ENCODE measurements around the gene SERTAD1.

SERTAD1 gene

GRCh38 chr19:40446263-40446784, 20.5 kb upstream of the SERTAD1 start:
- ChIA-PET CTCF (interaction anchor here (2.4 kb wide), 1 partner anchor 18 kb away, joined by 12 read pairs; no protein-coding TSS in a partner anchor), POLR2A (no interaction called here)
- no peak for DNase-seq (ENCODE audit: low read depth, low spot score)
- TF ChIP-seq, protein P1, sequence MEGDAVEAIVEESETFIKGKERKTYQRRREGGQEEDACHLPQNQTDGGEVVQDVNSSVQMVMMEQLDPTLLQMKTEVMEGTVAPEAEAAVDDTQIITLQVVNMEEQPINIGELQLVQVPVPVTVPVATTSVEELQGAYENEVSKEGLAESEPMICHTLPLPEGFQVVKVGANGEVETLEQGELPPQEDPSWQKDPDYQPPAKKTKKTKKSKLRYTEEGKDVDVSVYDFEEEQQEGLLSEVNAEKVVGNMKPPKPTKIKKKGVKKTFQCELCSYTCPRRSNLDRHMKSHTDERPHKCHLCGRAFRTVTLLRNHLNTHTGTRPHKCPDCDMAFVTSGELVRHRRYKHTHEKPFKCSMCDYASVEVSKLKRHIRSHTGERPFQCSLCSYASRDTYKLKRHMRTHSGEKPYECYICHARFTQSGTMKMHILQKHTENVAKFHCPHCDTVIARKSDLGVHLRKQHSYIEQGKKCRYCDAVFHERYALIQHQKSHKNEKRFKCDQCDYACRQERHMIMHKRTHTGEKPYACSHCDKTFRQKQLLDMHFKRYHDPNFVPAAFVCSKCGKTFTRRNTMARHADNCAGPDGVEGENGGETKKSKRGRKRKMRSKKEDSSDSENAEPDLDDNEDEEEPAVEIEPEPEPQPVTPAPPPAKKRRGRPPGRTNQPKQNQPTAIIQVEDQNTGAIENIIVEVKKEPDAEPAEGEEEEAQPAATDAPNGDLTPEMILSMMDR (IDR thresholded peaks at IDR 0.05; ENCODE audit: insufficient read depth, low read length, missing control alignments), result no peak
- H3K4me3 ChIP-seq (ENCODE audit: low read depth, low read length), result no peak overlapping the region

- TF ChIP-seq, protein P1 (IDR thresholded peaks at IDR 0.05; ENCODE audit: insufficient read depth, low read length, missing control alignments), result no peak
- no peak overlapping the region for H3K4me3 ChIP-seq (ENCODE audit: low read depth, low read length)
- POLR2A ChIA-PET, result no interaction called here
- DNase-seq (ENCODE audit: low read depth, low spot score), result no peak
- CTCF ChIA-PET, result interaction anchor here (2.4 kb wide), 1 partner anchor 18 kb away, joined by 12 read pairs; no protein-coding TSS in a partner anchor
Measured at GRCh38 chr19:40445780-40446262, 20.0 kb upstream of the SERTAD1 start.

DNA sequence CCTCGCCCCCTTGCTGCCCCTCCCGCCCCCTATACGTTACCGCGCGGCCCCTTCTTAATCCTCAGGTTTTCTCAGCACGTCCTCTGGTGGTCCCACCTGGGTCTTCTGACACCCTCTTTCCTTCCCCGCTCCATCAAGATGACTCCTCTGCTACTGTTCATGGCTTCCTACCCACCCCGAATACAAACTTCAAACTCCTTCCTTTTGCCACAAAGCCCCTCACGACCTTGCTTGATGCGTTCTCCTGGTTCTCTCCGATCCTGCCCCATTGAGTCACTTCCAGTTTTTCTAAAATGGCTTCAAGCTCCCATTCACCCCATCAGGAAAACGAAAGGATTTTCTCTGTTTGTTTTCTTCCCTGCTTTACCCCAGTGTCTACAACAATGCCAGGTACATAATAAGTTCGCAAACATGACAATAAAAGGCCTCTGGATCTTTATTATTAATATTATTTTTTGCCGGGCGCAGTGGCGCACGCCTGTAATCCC, 19.1 kb upstream of the SERTAD1 start:
- TF ChIP-seq, protein P1 (IDR thresholded peaks at IDR 0.05; ENCODE audit: insufficient read depth, low read length, missing control alignments), result no peak
- no peak for DNase-seq (ENCODE audit: low read depth, low spot score)
- ChIA-PET POLR2A (interaction anchor here (0.6 kb wide), 1 partner anchor 314 kb away, joined by 3 read pairs; no protein-coding TSS in a partner anchor), CTCF (interaction anchor here (0.7 to 1.0 kb wide), 3 partner anchors 8 to 140 kb away, joined by 3 to 7 read pairs (median 3); no protein-coding TSS in a partner anchor)
- peak overlapping the region; percentile 98 for H3K4me3 ChIP-seq (ENCODE audit: low read depth, low read length)

DNA sequence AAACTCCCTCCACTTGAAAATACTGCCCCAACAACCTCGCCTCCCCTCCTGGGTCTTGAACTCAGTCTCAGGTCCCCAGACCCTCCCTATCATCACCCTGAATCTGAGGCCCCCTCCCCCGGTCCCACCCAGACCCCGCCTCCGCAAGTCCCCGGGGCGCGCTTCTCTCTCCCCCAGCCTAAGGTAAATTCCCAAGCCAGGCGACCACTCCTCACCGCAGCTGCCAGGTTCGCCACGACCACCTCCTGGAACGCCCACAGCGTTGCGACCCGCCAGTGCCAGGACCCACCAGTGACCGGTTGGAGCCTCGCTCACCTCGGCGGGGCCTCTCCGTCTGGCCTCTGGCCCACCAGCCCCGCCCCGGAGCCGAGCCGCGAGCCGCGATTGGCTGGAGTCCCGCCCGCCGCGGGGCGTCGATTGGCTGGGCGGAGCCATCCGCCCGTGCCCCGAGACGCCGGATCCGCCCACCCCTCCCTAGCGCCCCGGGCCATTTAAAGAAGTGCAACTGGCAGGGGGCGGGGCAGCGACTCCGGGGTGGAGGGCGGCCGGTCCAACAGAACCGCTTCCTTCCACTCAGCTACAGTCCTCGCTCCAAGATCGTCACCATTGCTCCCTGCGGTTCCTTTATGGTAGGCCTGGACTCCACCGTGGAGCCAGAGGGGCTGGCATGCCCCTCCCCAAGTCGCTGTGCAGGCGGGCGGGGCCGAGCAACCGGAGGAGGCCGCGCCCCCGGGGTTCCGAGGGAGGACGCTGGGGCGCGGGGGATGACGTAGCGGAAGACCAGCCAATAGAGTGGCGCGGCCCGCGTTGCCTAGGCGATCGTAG, 18.4 kb upstream of the SERTAD1 start, which contains the start of gene SERTAD3:
Gene SERTAD3 (minus strand): TSS at position 336 of the 825 bp plus-strand sequence. CDS start 2,255 bp downstream, outside the sequence.
- ChIA-PET POLR2A (interaction anchor here (0.6 to 3.4 kb wide), 3 partner anchors 18 to 315 kb away, joined by 3 to 37 read pairs (median 9); partner anchors contain the start of gene SERTAD1), CTCF (interaction anchor here (0.7 to 5.8 kb wide), 7 partner anchors 9 to 159 kb away, joined by 3 to 20 read pairs (median 7); partner anchors contain the start of gene SERTAD1)
- DNase-seq (ENCODE audit: low read depth, low spot score), result peak; percentile 44
- TF ChIP-seq, protein P1 (IDR thresholded peaks at IDR 0.05; ENCODE audit: insufficient read depth, low read length, missing control alignments), result no peak
- peak within 1 kb of the TSS; percentile 98 for H3K4me3 ChIP-seq (ENCODE audit: low read depth, low read length)

DNA sequence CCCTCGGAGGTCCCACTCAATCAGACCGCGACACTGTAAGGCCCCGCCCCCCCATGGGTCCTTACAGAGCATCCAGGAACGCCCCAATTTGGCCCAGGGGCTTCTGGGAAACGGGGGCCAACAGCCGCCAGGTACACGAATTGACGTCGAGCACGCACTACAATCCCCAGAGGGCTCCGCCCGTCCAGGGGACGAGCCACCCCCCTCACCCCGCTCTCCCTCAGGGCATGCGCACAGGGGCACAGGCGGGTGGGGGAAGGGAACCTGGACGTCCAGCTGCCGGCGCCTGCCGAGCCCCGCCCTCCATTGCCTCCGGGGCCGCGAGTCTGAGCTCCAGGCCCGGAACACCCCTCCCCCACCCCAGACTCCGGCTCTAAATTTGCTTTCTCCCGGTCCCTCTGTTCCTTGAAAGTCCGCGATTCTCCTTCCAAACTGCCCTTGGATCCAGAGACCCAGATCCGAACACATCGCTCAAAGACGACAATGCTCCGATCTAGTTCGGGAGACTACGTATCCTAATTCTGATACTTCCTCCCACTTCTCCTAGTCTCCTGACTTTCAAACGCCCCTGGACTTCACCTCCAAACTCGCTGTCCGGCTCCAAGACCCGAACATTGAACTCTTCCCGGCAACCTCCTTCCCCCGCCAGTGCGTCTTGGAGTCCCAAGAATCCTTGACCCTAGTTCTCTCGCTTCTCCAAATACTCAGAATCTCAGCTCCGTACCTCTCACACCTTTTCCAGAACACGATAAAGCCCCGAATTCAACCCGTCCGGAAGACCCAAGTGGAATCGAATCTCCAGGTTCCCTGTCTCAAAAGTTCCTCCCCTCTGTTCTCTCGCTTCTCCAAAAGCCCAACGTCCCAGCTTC, 17.6 kb upstream of the SERTAD1 start:
- TF ChIP-seq, protein P1 (IDR thresholded peaks at IDR 0.05; ENCODE audit: insufficient read depth, low read length, missing control alignments), result no peak
- CTCF ChIA-PET, result interaction anchor here (0.9 to 5.8 kb wide), 9 partner anchors 10 to 191 kb away, joined by 3 to 20 read pairs (median 5); partner anchors contain the start of gene SERTAD1
- H3K4me3 ChIP-seq (ENCODE audit: low read depth, low read length), result peak overlapping the region; percentile 98
- POLR2A ChIA-PET, result interaction anchor here (0.6 to 3.4 kb wide), 11 partner anchors 9 to 459 kb away, joined by 3 to 37 read pairs (median 7); partner anchors contain the start of genes BLVRB and SERTAD1
- DNase-seq (ENCODE audit: low read depth, low spot score), result peak; percentile 96

Measured in AG04449 (cell line).